ENCODE measurements around the gene GNAS-AS1.

DNA sequence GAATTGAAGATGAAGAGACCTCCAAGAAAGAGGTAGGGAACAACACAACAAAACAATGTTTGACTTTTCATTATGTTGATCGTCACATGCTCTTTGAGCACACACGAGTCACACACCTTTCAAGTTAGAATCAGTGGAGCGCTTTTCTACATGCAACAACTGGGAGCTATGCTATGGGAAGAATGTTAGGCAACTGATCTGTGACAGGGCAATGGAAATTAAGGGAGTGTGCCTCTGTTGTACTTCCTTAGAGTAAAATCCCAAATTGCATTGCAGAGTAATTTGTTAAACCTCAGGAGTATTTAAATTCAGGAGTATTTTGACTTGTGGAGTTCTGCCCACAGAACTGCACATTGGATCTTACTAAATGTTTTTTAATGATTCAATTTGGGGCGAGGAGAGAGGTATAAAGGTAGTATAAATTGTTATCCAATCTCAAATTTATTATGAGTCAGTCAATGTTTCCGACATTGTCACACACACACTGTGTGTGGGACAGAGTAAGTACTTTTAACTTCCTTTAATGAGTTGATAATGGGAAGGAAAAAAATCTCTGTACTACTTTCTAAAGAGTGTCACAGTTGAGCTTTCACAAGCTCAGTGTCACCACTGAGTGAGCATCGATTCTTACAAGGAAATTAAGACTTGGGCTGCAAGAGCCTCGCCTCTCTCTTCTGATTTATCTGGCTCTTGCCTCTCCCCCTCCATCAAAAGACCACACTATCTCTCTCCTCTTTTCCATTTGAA is 12.5 kb upstream of the GNAS-AS1 start:
- TF ChIP-seq, protein P1, sequence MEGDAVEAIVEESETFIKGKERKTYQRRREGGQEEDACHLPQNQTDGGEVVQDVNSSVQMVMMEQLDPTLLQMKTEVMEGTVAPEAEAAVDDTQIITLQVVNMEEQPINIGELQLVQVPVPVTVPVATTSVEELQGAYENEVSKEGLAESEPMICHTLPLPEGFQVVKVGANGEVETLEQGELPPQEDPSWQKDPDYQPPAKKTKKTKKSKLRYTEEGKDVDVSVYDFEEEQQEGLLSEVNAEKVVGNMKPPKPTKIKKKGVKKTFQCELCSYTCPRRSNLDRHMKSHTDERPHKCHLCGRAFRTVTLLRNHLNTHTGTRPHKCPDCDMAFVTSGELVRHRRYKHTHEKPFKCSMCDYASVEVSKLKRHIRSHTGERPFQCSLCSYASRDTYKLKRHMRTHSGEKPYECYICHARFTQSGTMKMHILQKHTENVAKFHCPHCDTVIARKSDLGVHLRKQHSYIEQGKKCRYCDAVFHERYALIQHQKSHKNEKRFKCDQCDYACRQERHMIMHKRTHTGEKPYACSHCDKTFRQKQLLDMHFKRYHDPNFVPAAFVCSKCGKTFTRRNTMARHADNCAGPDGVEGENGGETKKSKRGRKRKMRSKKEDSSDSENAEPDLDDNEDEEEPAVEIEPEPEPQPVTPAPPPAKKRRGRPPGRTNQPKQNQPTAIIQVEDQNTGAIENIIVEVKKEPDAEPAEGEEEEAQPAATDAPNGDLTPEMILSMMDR (IDR thresholded peaks at IDR 0.05) = no peak
- TF ChIP-seq POLR2A (IDR thresholded peaks at IDR 0.05) = no peak

Data from heart left ventricle (tissue), 13 donors.